HEK293T (cell line): Measurements from ENCODE around the gene COL27A1.

Experiments used
- ARNT ChIP-seq: fragments of 450-650 bp; IDR thresholded peaks from 2 replicates; pipeline ENCODE4 v1.6.1; 2017; ENCODE audit warnings: mild to moderate bottlenecking
- BHLHE40 ChIP-seq: fragments of 450-650 bp; IDR thresholded peaks from 2 replicates; pipeline ENCODE4 v1.6.1; 2016; ENCODE audit warnings: mild to moderate bottlenecking, moderate library complexity, borderline replicate concordance
- ELF4 ChIP-seq: fragments of 450-650 bp; IDR thresholded peaks from 2 replicates; pipeline ENCODE4 v1.6.1; 2017; ENCODE audit warnings: antibody characterized with exemption
- FOXA1 ChIP-seq: fragments of 450-650 bp; IDR thresholded peaks from 2 replicates; pipeline ENCODE4 v1.6.1; 2016; ENCODE audit warnings: mild to moderate bottlenecking
- FOXK2 ChIP-seq: fragments of 450-650 bp; IDR thresholded peaks from 2 replicates; pipeline ENCODE4 v1.6.1; 2016; ENCODE audit warnings: mild to moderate bottlenecking
- L3MBTL2 ChIP-seq: fragments of 450-650 bp; conservative IDR thresholded peaks from 2 replicates; pipeline ENCODE4 v1.6.1; 2016; ENCODE audit warnings: mild to moderate bottlenecking
- LEF1 ChIP-seq: fragments of 450-650 bp; IDR thresholded peaks from 2 replicates; pipeline ENCODE4 v1.6.1; 2017; ENCODE audit warnings: mild to moderate bottlenecking, borderline replicate concordance
- SUZ12 ChIP-seq: fragments of 450-650 bp; IDR thresholded peaks from 2 replicates; pipeline ENCODE4 v1.6.1; 2016; ENCODE audit warnings: mild to moderate bottlenecking
- TARDBP ChIP-seq: fragments of 450-650 bp; IDR thresholded peaks from 2 replicates; pipeline ENCODE4 v1.6.1; 2016
- ZNF384 ChIP-seq: fragments of 450-650 bp; IDR thresholded peaks from 2 replicates; pipeline ENCODE4 v1.6.1; 2016
- TF ChIP-seq, protein P1 (sequence below): fragments of 450-650 bp; IDR thresholded peaks from 2 replicates; pipeline ENCODE4 v1.6.1; 2016

- TF ChIP-seq LEF1 = no peak
- TF ChIP-seq BHLHE40 = no peak
- no peak for TF ChIP-seq TARDBP
- no peak for TF ChIP-seq FOXA1
- no peak for TF ChIP-seq L3MBTL2
- no peak for TF ChIP-seq SUZ12
- TF ChIP-seq ELF4 = no peak
- TF ChIP-seq, protein P1, sequence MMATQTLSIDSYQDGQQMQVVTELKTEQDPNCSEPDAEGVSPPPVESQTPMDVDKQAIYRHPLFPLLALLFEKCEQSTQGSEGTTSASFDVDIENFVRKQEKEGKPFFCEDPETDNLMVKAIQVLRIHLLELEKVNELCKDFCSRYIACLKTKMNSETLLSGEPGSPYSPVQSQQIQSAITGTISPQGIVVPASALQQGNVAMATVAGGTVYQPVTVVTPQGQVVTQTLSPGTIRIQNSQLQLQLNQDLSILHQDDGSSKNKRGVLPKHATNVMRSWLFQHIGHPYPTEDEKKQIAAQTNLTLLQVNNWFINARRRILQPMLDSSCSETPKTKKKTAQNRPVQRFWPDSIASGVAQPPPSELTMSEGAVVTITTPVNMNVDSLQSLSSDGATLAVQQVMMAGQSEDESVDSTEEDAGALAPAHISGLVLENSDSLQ = no peak
- TF ChIP-seq ZNF384 = no peak
- no peak for TF ChIP-seq FOXK2
- TF ChIP-seq ARNT = no peak
Measured at GRCh38 chr9:114196117-114196516, 40.8 kb downstream of the COL27A1 start.
